Hepatocyte (in vitro differentiated cells): ENCODE results near the gene LIMK2. TPM values are rescaled to one million over a fixed set of nuclear protein-coding genes. Genes with fewer than 3 reads are reported as not detected.
"Not testable (repeated sequence)": the region's sequence is repeated elsewhere in the genome, so short reads cannot be mapped to it uniquely, and the experiment has no call there.

Experiments
- DNase-seq: peaks from one replicate; pipeline ENCODE4 v3.0.0-alpha.2; 2016; ENCODE audit warnings: low spot score
- H2AFZ ChIP-seq: fragments of 200-600 bp; sonication (generic); 2 replicates; pipeline ENCODE4 v1.6.0; 2016; ENCODE audit warnings: antibody characterized with exemption, mild to moderate bottlenecking
- H3K27ac ChIP-seq: fragments of 200-600 bp; sonication (generic); 2 replicates; pipeline ENCODE4 v1.5.1; 2016; ENCODE audit warnings: mild to moderate bottlenecking
- H3K27me3 ChIP-seq: fragments of 200-600 bp; sonication (generic); 2 replicates; pipeline ENCODE4 v1.6.1; 2016
- H3K36me3 ChIP-seq: fragments of 200-600 bp; sonication (generic); replicated peaks from 2 replicates; pipeline ENCODE4 v1.5.1; 2016; ENCODE audit warnings: low read depth; ENCODE audit not compliant: insufficient read depth
- H3K4me1 ChIP-seq: fragments of 200-600 bp; sonication (generic); 2 replicates; pipeline ENCODE4 v1.5.1; 2016; ENCODE audit warnings: mild to moderate bottlenecking, moderate library complexity; ENCODE audit not compliant: insufficient read depth
- H3K4me2 ChIP-seq: fragments of 200-600 bp; sonication (generic); 2 replicates; pipeline ENCODE4 v1.6.0; 2016
- H3K4me3 ChIP-seq: fragments of 200-600 bp; sonication (generic); 2 replicates; pipeline ENCODE4 v1.5.1; 2016; ENCODE audit warnings: mild to moderate bottlenecking
- H3K79me2 ChIP-seq: fragments of 200-600 bp; sonication (generic); 2 replicates; pipeline ENCODE4 v1.6.0; 2017; ENCODE audit warnings: mild to moderate bottlenecking
- H3K9me2 ChIP-seq: fragments of 200-600 bp; sonication (generic); replicated peaks from 2 replicates; pipeline ENCODE4 v1.6.0; 2017; ENCODE audit warnings: mild to moderate bottlenecking; ENCODE audit not compliant: insufficient read depth
- H3K9me3 ChIP-seq: fragments of 200-600 bp; sonication (generic); 2 replicates; pipeline ENCODE4 v1.5.1; 2016; ENCODE audit warnings: low read depth, mild to moderate bottlenecking
- H4K20me1 ChIP-seq: fragments of 200-600 bp; sonication (generic); 2 replicates; pipeline ENCODE4 v1.6.0; 2016; ENCODE audit warnings: mild to moderate bottlenecking; ENCODE audit not compliant: insufficient read depth, poor library complexity, severe bottlenecking
- CTCF ChIP-seq: fragments of 200-600 bp; sonication (generic); IDR thresholded peaks from 2 replicates; pipeline ENCODE4 v1.5.1; 2016; ENCODE audit warnings: antibody characterized with exemption, mild to moderate bottlenecking; ENCODE audit not compliant: poor library complexity
- EZH2 ChIP-seq: fragments of 200-600 bp; sonication (generic); IDR thresholded peaks from 2 replicates; pipeline ENCODE4 v1.6.1; 2016; ENCODE audit warnings: antibody characterized with exemption, mild to moderate bottlenecking, borderline replicate concordance
- EZH2phosphoT487 ChIP-seq: fragments of 200-600 bp; sonication (generic); IDR thresholded peaks from one replicate; pipeline ENCODE4 v1.6.1; 2018; ENCODE audit warnings: antibody characterized with exemption, mild to moderate bottlenecking, low read depth, moderate library complexity; ENCODE audit not compliant: unreplicated experiment, severe bottlenecking
- WGBS: methylation state at CpG from one replicate; pipeline ENCODE4 v1.1.6; 2016; ENCODE audit warnings: low lambda C conversion rate; ENCODE audit errors: missing lambda C conversion rate; 5-methylcytosine and 5-hydroxymethylcytosine counted together
- polyA plus RNA-seq: library from polyadenylated mRNA; unstranded; fragments of >200 nt; fragmentation: Nextera tagmentation; extraction: Ambion mirVana; gene quantifications from 2 replicates; pipeline ENCODE4 v1.2.1, GENCODE V29; 2016
- total RNA-seq: library from RNA; depleted of rRNA; stranded (reverse); fragments of >200 nt; gene quantifications from 2 replicates; pipeline ENCODE4 v1.2.3, GENCODE V29; 2014

The LIMK2 gene
- total and polyA plus RNA-seq, 2 experiments from 2014 or later, result 45.9 to 49.9 TPM

DNA sequence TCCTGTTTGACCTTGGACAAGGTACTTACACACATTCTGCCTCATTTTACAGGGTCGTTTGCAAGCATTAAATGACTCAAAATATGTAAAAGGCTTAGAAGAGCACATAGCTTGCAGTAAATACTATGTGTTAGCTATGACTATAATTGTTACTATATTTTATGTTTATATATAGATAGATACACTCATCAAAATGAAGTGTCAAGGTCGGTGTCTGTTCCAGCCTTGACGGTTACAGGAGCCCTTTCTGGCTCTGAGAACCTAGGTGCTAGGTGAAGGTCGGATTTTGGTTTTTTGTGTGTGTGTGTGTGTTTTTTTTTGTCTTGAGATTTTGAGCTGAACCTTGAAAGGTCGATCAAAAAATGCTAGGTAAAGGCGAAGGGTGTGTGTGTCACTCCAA lies 24.5 kb upstream of the LIMK2 start:
- Histone ChIP-seq H3K4me3 (no peak overlapping the region), H3K36me3 (no peaks in the 10 kb centered on the region), H3K9me2 (no peaks in the 10 kb centered on the region), H3K27ac (no peak overlapping the region), H3K79me2 (peaks cover 56% of the 10 kb centered on the region), H3K9me3 (no peaks in the 10 kb centered on the region), H3K27me3 (no peaks in the 10 kb centered on the region), H2AFZ (no peak overlapping the region), H3K4me2 (no peak overlapping the region), H3K4me1 (no peaks in the 10 kb centered on the region), H4K20me1 (no peaks in the 10 kb centered on the region)
- TF ChIP-seq EZH2 (no peak), EZH2phosphoT487 (no peak), CTCF (no peak)
- DNase-seq, result no peak
- WGBS, result 97% methylated on average over 6 of the region's 6 CpGs

GRCh38 chr22:31192513-31192912 lies 19.6 kb upstream of the LIMK2 start:
- no peak overlapping the region for H3K4me3 ChIP-seq
- H3K79me2 ChIP-seq, result peaks cover 30% of the 10 kb centered on the region
- no peaks in the 10 kb centered on the region for H4K20me1 ChIP-seq
- H3K4me1 ChIP-seq, result no peaks in the 10 kb centered on the region
- no peaks in the 10 kb centered on the region for H3K9me3 ChIP-seq
- no peak overlapping the region for H2AFZ ChIP-seq
- no peaks in the 10 kb centered on the region for H3K9me2 ChIP-seq
- H3K27ac ChIP-seq, result no peak overlapping the region
- DNase-seq, result no peak
- TF ChIP-seq EZH2, result no peak
- TF ChIP-seq EZH2phosphoT487, result no peak
- no peak for TF ChIP-seq CTCF
- no peaks in the 10 kb centered on the region for H3K36me3 ChIP-seq
- 78% methylated on average over 2 of the region's 2 CpGs for WGBS
- no peak overlapping the region for H3K4me2 ChIP-seq
- H3K27me3 ChIP-seq, result no peaks in the 10 kb centered on the region

DNA sequence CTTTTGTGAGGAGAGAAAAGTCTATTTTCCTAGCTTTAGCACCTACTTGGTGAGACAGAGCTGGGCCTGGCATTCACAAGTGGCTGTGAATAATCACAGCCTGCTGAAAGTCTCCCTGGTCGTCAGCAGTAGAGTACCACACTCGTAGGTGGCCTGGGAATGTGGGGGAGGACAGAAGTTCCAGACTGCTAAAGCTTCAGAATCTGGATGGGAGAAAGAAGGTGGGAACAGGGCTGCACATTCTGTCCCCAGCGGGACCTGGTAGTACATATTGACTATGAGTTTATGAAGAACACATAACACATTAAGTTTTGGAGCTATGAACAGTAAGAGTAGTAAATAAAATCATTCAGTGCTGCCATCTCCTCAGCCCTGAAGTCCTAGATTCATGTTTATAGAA lies 19.0 kb upstream of the LIMK2 start:
- no peak for DNase-seq
- Histone ChIP-seq H3K9me2 (no peaks in the 10 kb centered on the region), H3K36me3 (no peaks in the 10 kb centered on the region), H4K20me1 (no peaks in the 10 kb centered on the region), H3K4me3 (no peak overlapping the region), H2AFZ (no peak overlapping the region), H3K27ac (no peak overlapping the region), H3K9me3 (no peaks in the 10 kb centered on the region), H3K79me2 (peaks cover 24% of the 10 kb centered on the region), H3K4me2 (no peak overlapping the region), H3K27me3 (no peaks in the 10 kb centered on the region), H3K4me1 (no peaks in the 10 kb centered on the region)
- 79% methylated on average over 3 of the region's 3 CpGs for WGBS
- no peak for TF ChIP-seq EZH2
- TF ChIP-seq CTCF, result no peak

GRCh38 chr22:31194681-31195080 lies 17.4 kb upstream of the LIMK2 start:
- not testable (repeated sequence) for H3K36me3 ChIP-seq
- 100% methylated on average over 5 of the region's 5 CpGs for WGBS

More at GRCh38 chr22:31194681-31195080, 17.4 kb upstream of the LIMK2 start:
- not testable (repeated sequence) for H4K20me1 ChIP-seq, H3K4me1 ChIP-seq, H3K4me3 ChIP-seq, H3K9me3 ChIP-seq, H3K9me2 ChIP-seq, H3K27ac ChIP-seq, H3K27me3 ChIP-seq, DNase-seq, H2AFZ ChIP-seq, H3K4me2 ChIP-seq
- peaks cover 19% of the 10 kb centered on the region for H3K79me2 ChIP-seq
